GM21576 (cell line): Measurements from ENCODE around the gene SOX8.

Experiments
- ATAC-seq: cut with Tn5 transposase; IDR thresholded peaks from one replicate; pipeline ENCODE4 v1.9.1; 2021; ENCODE audit warnings: mild to moderate bottlenecking, moderate library complexity; ENCODE audit not compliant: unreplicated experiment

SOX8 gene

DNA sequence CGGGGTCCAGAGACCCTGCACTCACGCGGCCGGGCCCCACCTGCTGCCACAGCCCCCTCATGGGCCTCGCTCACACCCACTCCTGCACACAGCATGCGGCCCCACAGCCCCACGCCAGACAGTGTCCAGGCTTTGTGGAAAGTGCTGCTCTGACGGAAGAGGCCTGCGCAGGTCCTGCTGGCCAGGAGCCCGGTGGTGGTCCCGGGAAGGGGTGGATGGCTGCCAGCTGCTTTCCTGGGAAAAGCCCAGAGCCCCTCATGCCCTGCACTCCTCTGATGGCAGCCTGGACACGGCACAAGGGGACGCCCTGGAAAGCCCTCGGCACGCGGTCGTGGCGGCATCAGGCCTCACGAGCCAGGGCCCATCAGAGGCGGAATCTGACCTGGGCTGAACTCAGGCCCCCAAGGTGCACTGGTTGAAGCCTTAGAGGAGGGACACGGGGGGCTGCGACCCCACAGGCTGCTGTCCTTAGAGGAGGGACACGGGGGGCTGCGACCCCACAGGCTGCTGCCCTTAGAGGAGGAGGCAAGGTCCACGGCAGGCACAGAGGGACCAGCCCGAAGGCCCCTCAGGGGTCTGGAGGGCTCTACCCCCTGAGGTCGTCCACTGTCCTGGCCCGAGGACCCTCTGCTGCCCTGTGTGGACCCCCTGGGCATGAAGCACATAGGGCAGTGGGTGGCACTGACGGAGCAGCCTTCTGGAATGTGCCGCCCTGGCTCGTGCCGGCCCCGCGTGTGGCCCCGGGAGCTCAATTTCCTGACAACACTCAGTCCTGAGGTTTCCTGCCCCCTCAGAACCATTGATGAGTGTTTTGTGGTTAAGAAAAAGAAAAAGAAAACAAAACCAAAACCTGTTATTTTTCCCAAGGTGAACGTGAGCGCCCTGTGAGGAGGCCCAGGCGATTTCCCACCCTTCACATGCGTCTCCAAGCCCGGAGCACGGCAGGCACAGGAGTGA lies 22.1 kb downstream of the SOX8 start:
- no peak for ATAC-seq

DNA sequence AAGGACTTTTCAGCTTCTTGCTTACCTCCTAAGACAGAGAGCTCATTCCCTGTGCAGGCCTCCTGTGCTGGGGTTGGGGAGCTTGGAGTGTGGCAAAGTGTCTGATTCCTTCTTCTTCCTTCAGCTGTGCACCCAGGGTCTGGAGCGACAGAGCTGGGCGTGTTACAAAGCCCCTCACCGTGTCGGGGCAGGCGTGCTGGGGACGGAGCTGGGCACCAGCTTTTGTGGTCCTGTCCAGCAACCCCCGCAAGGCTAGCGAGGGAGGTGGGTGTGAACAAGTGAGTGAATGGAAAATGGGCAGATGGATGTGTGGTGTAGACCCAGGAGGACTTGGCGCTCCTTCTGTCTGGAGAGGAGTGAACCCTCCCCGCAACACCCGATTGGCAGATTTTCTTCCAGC lies 23.7 kb downstream of the SOX8 start:
- ATAC-seq, result no peak

DNA sequence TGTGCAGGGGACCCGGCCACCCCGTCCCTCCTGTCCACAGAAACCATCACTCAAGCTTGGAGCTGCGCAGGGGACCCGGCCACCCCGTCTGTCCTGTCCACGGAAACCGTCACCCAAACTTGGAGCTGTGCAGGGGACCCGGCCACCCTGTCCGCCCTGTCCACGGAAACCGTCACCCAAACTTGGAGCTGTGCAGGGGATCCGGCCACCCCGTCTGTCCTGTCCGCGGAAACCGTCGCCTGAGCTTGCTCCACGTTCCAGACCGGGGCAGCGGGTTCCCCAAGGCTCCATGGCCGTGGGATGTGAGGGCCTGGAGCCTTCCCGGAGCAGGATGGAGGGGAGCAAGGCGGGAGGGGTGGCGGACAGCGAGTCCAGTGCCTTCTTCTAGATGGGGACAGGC lies 25.2 kb downstream of the SOX8 start:
- ATAC-seq, result no peak

GRCh38 chr16:1007284-1007850 lies 25.8 kb downstream of the SOX8 start:
- no peak for ATAC-seq

DNA sequence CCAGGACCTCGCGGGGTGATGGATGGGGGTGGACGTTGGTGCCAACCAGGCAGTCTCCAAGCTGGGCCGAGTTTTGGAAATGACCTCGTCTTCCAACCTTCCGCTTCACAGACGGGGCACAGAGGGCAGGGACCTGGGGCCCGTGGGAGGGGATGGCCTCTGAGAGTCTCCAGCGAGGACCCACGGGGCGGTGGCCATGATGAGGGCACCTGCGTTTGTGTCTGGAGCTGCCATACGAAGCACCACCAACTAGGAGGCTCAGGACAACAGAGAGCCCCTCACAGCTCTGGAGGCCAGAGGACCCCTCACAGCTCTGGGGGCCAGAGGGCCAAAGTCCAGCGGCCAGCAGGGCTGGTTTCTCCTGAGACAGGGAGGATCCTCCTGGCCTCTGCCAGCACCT lies 26.5 kb downstream of the SOX8 start:
- ATAC-seq, result no peak

- ATAC-seq, result no peak
Observed at GRCh38 chr16:1009358-1010150, 28.0 kb downstream of the SOX8 start.

- no peak for ATAC-seq
Observed at GRCh38 chr16:1010251-1010650, 28.7 kb downstream of the SOX8 start.

DNA sequence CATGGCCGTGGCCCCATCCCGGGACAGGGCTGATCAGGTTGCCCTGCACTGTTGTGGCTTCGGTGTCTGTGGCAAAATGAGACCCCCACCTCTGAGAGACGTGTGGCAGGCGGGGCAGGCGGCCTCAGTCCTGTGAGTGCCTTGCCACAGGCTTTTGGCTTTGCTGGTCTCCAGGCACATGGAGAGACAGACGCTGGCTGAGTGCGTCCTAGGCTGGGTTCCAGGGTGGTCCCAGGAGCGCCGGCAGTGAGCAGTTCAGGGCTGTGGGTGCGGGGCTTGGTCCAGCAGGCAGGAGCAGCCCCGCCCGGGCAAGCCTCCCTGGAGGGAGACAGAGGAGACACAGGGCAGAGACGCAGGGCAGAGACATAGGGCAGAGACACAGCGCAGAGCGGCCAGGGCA lies 29.2 kb downstream of the SOX8 start:
- no peak for ATAC-seq

DNA sequence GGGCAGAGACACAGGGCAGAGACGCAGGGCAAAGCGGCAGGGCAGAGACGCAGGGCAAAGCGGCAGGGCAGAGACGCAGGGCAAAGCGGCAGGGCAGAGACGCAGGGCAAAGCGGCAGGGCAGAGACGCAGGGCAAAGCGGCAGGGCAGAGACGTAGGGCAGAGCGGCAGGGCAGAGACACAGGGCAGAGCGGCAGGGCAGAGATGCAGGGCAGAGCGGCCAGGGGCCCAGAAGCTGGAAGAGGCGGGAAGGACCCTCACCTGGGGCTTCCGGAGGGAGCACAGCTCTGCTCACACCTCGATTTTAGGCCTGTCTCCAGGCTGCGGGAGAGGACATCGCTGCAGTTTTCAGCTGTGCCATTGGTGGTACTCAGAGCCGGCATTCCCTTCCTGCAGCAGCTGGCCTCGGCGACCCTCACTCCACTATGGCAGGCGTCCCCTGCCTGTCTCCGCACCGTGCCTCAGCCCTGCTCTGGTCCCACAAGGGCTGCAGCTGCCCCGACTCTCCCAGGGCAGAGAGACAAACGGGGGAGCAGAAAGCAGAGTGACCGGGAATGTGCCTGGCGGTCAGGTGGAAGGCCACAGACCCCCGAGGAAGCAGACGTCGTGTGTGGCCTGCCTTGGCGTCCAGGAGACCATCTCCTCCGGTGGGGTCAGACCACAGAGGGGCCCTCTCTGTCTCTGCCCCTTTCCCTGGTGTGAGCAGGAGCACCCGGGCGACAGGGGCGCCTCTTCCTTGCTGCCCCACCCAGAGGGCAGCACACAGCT lies 29.9 kb downstream of the SOX8 start:
- ATAC-seq, result no peak

DNA sequence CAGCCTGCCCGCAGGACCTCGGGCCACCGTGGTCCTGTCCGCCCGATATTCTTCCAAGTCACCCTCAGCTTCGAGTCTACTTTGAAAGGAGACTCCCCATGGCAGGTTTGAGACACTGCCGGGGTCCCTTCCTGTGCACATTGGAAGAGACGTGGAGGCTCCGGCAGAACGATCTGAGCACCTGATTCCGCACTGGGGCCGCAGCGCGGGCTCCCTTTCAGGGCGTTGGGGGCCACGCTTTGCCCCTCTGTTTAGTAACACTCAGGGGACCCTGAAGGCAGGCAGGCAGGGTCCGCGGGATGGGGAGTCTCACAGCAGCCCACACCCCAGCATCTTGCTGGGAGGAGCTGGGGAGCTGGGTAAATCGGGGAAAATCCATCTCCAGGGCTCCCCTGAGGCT lies 30.6 kb downstream of the SOX8 start:
- ATAC-seq, result no peak

GRCh38 chr16:1012722-1013592 lies 31.4 kb downstream of the SOX8 start:
- ATAC-seq, result no peak

- no peak for ATAC-seq
Observed at GRCh38 chr16:1013593-1013900, 32.0 kb downstream of the SOX8 start.

DNA sequence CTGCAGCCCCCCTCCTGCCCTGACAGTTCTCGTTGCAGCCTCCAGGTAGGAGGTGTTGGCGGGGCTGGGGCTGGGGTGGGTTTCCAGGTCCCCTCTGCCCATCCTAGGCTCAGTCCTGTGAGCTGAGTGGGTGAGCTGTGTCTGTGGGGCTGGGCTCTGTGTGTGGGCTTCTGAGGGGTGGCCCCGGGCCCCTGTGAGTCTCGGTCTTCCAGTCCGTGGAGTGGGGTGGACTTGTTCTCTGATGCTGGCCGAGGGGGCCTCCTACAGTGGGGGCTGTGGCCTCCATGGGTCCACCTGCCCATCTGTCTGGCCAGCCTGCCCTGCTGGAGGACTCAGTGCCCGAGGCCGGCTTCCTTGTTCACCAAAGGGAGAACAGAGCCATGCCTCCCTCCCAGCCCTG lies 32.7 kb downstream of the SOX8 start:
- no peak for ATAC-seq

DNA sequence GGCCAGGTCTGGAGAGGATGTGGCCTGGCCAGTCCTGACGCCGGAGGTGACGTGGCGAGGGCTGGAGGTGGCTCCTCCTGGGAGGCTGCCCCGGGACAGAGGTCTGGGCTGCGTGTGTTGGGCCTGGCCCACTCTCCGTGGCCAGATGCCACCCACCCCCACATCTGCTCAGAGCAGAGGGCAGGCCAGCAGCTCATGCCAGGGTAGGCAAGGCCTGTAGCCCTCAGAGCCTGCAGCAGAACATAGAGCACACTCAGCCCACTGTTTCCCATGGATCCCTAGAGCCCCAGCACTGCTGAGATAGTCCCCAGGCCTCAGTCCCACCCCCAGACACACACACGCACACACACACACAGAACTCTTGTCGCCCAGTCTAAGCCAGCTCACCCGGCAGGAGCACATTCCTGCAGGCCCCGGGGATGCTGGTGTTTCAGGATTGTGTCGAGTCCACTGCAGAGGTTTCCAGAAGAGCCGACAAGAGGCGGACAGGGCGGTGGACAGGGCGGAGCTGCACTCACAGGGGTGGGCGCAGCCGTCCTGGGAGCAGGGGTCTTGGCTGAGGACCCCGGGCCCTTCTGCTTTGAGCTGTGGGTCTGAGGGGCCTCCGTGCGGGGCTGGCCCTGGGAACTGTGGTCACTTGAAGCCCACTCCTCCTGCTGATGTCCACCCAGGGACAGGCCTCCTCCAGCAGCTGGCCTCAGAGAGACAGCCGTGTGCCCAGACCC lies 33.4 kb downstream of the SOX8 start:
- ATAC-seq, result no peak

DNA sequence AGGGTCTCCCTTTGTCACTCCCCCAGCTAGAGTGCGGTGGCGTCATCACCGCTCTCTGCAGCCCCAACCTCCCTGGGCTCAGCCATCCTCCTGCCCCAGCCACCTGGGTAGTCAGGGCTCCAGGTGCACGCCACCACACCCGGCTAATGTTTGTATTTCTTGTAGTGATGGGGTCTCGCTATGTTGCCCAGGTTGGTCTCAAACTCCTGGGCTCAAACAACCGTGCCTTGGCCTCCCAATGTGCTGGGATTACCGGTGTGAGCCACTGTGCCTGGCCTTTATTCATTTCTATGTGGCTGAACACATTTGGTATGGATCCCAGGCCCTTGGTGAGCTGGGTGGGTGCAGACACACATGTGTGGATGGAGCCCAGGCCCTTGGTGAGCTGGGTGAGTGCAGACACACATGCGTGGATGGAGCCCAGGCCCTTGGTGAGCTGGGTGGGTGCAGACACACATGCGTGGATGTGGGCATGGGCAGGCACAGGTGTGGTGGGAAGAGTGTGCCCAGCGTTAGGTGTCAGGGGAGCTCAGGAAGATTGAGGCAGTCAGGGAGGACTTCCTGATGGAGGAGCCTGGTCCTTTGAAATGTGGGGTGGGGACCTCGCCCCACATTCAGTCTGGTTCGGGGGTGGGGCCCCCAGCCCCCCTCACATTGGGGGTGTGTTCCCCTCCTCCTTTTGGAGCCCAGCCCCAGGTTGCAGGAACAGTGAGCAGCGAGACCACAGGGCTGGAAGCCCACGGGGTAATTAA lies 37.1 kb downstream of the SOX8 start:
- no peak for ATAC-seq

DNA sequence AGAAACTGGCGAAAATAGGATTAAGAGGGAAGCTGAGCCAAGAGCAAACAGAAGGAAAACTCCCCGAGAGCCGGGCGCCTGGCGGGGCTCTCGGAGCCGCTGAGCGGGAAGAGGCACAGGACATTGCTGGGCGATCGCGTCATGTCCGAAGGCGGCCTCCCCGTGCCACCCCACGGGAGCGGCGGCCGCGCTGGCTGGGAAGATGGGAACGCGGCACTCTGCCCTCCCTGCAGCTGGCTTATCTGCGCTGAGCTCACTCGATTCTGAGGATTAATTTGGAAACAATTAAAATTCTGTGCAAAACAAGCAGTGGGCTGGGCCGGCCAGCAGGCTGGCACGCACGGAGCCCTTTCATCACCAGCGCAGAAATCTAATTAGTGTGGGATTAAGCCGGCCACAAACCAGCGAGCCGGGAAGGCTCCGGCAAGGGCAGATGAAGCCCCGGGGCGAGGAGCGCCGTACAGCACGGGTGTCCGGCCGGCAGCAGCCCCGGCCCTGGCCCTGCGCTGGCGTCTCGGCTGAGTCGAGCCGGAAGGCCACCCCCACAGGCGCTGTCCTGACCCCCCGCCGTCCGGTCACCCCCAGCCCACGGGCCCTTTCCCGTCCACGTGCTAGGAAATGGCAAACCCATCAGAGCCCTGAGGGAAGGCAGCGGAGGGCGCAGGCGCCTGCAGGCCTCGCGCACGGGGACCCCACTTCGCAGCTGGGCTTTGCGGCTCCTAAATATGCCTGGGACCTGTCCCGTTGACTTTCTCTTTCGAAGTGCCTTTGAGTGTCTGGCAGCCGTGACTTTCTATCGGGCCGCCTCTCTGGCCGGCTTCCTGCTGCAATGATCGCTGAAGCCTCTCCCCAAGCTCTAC lies 37.9 kb downstream of the SOX8 start:
- no peak for ATAC-seq

DNA sequence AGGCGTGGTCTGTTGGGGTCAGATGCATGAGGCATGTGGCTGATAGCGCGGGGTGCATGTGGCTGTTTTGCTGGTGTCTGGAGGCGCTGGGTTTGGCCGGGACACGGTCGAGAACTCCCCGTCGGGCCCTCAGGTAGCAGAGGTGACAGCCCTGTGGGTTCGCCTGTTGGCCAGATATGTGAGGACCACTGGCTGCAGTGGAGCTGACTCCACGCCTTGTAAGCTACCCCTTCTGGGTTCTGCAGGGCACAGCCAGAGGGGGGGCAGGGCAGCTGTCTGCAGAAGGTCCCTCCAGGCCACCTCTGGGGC lies 38.5 kb downstream of the SOX8 start:
- no peak for ATAC-seq

- no peak for ATAC-seq
Observed at GRCh38 chr16:1020591-1020990, 39.0 kb downstream of the SOX8 start.
